ENCODE results near the gene PLXDC2. TPM values are rescaled to one million over a fixed set of nuclear protein-coding genes. Genes with fewer than 3 reads are reported as not detected.

Gene PLXDC2
- total RNA-seq, 2 experiments from 2014 or later: not detected

DNA sequence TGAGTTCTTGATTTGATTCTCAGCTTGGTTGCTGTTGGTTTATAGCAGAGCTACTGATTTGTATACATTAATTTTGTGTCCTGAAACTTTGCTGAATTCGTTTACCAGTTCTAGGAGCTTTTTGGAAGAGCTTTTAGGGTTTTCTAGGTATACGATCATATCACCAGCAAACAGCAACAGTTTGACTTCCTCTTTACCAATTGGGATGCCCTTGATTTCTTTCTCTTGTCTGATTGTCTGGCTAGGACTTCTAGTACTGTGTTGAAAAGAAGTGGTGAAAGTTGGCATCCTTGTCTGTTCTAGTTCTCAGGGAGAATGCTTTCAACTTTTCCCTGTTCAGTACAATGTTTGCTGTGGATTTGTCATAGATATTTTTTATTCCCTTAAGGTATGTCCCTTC lies 86.2 kb downstream of the PLXDC2 start:
- CTCF ChIA-PET: no interaction called here
- POLR2A ChIA-PET: no interaction called here

DNA sequence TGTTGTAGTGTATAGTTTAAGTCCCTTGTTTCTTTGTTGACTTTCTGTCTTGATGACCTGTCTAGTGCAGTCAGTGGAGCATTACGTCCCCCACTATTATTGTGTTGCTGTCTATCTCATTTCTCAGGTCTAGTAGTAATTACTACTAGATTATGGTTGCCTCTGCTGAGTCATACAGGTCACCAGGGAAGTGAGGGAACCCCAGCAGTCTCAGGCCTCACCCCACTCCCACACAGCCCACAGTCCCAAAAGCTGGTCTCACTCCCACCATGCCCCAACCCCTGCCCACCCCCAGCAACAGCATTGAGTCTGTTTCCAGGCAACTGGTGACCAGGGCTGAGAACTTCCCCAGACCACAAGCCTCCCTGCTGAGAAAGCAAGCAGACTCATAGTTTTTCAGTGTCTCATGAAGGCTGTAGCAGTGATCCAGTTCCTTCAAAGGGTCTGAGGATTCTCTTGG lies 88.0 kb downstream of the PLXDC2 start:
- POLR2A ChIA-PET: interaction anchor here (0.7 kb wide), 1 partner anchor 71 kb away, joined by 4 read pairs; no protein-coding TSS in a partner anchor
- CTCF ChIA-PET: no interaction called here

DNA sequence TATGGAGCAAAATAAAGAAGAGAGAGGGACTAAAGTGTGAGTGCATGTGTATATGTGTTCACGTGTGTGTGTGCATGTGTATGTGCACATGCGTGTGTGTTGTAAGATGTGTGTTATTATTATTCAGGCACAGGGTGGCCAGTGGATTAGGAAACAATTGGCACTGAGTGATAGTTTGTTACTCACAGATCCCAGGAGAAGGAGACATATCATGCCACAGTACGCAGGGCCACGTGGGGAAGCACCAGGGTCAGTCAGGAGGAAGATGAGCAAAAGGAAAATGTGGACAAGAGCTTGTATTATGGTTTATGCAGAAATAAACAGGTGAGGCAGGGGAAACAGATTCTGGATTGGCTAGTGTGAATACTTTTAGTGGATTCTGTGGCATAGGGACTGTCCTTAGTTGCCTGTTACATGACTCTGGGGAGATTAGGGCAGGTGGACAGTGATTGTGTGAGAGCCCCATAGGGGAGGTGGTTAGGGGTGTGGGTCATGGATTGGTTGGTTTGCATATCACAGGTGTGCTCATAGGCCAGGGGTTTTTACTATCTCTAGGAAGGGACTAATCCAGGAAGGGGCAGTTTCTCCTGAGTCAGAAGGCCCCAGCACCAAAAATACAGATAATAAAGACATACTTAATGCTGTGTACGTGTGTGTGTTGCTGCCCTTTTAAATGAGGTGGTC lies 90.0 kb downstream of the PLXDC2 start:
- CTCF ChIA-PET: no interaction called here
- POLR2A ChIA-PET: no interaction called here

DNA sequence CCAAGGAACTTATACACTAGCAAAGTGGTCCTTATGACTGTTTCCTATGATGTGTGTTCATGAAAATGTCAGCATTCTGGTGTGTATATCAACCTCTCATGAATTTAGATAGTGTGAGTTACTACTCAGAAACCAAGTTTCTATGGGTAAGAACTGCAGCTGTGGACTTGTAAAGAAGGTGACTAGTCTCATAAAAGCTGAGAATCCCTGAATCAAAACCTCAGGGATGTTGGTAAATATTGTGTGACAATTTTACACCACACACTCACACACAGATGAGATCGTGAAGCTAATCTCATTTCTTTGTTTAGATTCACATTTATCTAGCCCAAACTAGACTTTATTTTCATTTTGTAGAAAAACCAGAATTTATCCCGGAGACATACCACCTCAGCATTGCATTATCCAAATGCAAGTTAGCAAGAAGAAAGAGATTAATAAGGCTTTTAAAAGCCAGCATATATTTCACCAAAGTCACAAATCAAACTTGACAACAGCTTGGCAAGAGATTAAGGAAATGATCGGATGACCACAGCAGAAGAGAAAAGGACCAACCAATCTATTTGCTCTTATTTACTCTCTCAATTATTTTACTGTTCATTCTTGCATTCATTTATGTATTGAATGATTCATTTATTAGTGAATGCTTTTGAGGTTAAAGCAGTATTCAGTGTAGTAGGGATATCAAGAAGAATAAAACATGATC lies 92.9 kb downstream of the PLXDC2 start:
- ChIA-PET CTCF (no interaction called here), POLR2A (no interaction called here)

DNA sequence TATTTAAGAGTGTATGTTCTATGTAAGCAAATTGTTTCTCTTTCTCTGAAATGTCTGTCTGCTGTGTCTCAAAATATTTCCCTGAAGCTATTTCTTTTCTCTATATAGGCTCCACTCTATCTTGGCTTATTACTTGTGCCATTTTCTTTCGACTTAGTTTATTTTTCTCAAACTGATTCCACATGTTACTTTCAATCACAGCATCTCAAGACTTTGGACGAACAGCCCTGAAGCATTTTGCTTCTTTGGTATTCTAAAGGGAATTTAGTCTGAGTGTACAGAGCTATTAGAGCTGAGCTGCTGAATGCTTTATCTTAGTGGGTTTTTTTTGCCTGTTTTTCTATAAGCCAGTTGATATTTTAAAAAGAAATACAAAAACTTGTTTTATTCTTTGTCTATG lies 95.7 kb downstream of the PLXDC2 start:
- CTCF ChIA-PET: no interaction called here
- POLR2A ChIA-PET: no interaction called here

DNA sequence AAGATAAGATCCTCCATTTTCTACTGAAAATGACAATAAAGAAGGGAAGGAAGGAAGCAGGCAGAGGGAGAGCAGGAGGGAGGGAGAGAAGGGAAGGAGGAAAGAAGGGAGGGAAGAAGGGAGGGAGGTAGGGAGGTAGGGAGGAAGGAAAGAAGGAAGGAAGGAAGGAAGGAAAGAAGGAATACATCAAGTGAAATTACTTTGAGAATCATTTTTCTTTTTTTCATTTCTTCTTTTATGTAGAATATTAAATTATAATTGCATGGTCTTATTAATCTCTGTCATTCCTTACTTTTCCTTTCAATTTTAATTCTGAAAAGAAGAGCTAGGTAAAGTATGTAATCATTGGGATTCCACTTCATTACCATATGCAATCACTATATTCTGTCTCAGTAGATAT lies 97.8 kb downstream of the PLXDC2 start:
- ChIA-PET CTCF (no interaction called here), POLR2A (no interaction called here)

DNA sequence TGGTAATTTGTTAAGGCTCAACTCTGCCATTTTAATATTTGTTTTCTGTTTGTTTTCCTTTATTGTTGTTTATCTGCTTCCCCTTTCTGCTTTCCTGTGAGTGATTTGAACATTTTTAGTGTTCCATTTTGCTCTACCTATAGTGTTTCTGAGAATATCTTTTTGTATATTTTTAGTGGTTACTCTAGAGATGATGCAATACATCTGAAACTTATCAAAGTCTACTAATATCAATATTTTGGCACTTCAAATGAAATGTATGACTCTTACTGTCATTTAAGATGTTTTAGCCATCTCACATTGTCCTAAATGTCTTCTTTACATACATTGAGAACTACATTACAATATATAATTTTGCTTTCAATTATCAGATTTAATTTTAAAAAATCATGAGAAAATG lies 98.9 kb downstream of the PLXDC2 start:
- ChIA-PET CTCF (no interaction called here), POLR2A (no interaction called here)

DNA sequence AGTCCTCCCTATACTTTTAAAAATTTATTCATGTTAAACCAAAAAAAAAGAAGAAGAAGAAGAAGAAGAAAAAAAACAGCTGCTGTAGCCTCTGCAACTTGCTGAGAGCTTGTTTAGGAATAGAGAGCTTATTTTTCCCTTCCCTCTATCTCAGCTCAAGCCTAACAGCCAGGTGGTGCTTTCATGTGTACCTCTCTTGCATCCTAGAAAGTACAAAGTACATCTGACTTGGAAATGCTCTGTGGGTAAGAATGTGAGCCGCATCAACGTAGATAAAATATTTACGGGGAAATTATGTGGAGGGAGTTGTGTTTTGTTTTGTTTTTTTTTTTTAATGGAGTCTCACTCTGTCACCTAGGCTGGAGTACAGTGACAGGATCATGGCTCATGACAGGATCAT lies 99.6 kb downstream of the PLXDC2 start:
- ChIA-PET CTCF (no interaction called here), POLR2A (no interaction called here)

DNA sequence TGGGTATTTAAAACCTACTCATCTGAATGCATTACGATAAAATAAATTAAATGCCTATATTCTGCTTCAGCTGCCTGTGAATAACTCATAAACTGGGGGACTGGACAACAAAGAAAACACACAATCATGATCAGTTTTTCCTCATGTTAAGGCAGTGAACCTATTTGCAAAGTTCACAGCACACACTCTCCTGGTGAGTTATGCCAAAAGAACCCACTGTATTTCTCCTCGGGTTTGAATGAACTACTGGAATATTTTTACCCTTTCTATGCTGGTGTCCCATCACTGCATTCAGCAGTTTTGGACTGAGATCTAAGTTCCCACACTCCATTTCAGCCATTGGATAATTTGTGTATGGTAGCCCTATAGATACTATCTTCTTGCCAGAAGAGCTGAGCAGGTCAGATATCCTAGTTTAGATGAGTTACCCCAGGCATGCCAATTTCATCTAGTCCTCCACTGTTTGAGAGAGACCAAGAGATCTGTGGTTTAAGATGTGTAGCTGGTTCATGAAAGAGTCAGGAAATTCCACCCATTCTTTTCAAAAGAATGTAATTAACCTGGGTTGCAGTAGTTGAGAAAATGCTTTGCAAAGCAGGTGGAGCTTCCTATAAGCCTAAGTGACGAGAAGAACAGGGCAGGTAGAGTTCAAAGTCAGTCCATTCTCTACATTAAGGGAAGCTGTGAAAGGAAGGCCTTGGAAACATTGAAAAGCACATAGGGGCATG lies 101.7 kb downstream of the PLXDC2 start:
- ChIA-PET POLR2A (no interaction called here), CTCF (no interaction called here)

DNA sequence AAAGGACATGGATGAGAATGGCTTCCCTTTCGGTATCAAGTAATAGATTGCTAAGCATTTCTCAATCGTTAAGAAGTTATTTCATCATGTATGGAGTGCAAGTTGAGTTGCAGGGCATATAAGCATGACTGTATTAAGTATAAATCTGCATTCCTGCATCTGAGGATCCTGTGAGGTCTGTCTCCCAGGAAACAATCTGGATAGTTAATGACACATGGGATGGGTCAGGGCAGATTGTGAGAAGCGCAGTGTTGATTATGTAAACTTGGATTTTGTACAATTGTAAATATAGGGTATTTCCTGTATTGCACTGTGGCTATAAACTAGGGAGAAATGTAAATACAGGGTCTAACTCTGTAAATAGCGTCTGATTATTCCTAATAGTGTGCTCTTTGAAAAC lies 102.6 kb downstream of the PLXDC2 start:
- ChIA-PET CTCF (no interaction called here), POLR2A (no interaction called here)

DNA sequence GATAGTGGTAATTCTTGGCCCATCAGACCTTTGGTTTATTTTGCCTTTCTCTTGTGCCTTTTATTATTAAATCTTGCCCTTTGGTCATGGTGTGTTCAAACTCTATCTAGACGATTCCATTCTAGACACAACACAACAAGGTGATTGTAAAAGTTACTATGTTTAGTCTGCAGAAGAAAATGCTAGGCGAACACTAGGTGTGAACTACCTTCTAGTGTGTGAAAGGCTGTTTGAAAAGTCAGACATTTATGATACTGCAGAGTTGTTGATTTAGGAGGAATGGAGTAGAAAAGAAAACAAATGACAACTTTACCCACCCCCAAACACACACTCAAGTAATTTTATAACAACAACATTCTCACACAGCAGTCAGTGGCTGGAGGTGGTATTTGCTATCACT lies 103.4 kb downstream of the PLXDC2 start:
- POLR2A ChIA-PET: no interaction called here
- CTCF ChIA-PET: no interaction called here

DNA sequence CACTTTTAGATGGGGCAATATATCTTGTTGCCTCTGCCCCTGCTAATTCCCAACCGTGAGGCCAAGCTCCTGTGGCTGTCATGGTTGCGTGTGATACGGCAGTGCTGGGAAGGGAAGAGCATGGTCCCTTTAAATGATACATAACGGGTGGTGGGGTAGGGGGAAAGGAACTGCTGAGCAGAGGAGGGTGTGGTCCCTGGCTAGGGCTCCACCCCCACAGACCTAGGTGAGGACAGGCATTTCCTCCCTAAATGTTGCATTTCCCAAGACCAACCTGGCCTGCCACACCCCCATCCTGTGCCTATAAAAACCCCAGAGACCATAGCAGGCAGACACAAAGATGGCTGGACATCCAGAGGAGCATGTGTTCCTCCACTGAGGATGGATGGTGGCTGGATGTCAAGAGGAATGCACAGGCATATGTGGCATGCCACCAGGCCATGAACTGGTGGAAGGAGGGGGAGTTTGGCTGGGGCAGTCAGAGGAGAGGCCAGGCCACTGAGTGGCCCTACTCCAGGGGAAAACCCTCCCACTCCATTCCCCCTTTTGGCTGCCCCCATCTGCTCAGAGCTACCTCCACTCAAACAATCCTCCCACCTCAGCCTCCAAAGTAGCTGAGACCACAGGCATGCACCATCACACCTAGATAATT lies 104.0 kb downstream of the PLXDC2 start:
- ChIA-PET CTCF (no interaction called here), POLR2A (no interaction called here)

DNA sequence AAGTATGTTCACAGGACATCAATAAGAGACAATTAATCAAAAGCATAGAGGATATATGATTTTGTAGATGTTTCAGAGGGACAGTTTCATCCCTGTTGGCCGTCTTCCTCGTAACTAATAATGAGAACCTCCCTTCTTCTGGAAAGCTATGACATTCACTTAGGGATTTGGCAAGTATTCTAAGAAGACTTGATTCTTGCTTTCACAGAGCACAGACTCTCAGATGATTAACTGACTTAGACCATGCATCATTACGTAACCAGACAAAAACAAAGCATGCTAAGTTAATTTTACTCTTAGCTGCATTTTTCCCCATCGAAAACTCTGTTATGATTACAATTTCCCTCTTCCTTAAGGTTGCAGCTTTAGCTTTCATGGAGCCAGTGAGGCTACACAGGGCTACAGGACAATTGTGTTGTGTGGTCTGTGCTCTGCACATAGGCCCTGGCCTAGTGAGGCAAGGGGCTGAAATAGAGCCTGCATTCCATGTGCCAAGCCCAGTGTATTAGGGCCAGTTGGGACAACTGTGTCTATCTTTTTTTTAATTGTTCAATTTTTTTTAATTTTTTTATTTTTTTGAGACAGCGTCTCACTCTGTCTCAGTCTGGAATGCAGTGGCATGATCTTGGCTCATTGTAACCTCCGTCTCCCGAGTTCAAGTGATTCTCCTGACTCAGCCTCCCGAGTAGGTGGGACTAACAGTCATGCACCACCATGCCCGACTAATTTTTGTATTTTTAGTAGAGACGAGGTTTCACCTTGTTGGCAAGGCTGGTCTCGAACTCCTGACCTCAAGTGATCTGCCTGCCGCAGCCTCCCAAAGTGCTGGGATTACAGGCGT lies 105.3 kb downstream of the PLXDC2 start:
- CTCF ChIA-PET: no interaction called here
- POLR2A ChIA-PET: no interaction called here

DNA sequence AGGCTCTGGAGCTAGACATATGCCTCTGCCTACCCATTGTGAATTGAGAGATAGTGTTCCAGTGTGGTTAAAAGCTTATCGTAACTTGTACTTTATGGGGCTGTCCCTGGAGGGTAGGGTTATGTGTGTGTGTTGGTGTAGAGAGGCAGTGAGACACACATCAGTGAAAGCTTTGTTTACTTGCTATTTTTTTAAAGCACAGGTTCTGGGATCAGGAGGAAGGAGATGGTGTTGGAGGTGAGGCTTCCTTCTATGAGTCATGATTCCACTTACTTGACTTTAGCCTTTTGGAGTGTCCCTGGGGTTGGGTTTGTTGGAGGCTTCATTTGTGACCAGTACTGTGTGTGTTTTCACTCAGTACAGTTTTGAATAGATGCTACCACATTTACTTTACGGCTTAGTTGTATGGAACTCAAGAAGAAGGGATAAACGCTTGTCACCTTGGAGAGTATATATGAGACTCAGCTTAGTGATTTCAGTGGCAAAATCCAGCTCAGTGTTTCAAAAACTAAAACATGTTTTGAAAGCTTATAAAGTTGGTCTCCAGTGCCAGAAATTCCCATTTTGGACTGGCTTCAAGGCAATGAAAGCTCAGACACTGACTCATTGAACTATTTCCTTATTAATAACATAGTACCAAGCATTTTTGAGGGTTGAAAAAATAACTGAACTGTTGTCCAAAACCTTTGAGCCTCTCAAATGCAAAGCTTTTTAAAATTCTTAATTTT lies 106.2 kb downstream of the PLXDC2 start:
- ChIA-PET CTCF (no interaction called here), POLR2A (no interaction called here)

DNA sequence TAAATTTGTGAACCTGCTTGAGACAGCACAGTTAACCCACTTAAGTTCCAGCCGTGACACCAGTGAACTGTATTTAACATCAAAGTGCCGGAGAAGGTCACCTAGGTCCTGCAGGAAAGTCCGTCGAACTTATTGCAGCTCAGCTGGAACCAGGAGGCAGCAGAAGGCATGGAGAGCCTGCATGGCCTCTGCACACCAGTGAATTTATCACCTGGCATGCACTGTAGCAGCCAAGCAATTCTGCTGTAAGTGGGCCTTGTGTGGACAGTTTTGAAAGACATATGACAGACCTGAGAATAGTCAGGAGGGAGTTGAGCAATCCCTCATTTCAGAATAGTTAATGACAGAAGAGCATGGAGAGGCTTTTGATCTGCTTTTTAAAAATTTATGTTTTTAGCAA lies 108.8 kb downstream of the PLXDC2 start:
- ChIA-PET POLR2A (no interaction called here), CTCF (no interaction called here)

DNA sequence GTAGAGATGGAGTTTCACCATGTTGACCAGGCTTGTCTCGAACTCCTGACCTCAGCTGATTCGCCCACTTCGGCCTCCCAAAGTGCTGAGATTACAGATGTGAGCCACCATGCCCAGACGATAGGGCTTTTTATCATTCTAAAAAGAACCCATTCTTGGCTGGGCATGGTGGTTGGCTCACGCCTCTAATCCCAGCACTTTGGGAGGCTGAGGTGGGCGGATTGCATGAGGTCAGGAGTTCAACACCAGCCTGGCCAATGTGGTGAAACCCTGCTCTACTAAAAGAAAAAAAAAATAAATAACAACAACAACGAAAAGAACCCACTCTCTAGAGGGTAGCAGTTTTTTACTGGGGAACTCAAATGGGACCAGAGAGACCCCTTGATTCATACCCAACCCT lies 112.7 kb downstream of the PLXDC2 start:
- POLR2A ChIA-PET: no interaction called here
- CTCF ChIA-PET: interaction anchor here (0.8 kb wide), 1 partner anchor 30 kb away, joined by 3 read pairs; no protein-coding TSS in a partner anchor

DNA sequence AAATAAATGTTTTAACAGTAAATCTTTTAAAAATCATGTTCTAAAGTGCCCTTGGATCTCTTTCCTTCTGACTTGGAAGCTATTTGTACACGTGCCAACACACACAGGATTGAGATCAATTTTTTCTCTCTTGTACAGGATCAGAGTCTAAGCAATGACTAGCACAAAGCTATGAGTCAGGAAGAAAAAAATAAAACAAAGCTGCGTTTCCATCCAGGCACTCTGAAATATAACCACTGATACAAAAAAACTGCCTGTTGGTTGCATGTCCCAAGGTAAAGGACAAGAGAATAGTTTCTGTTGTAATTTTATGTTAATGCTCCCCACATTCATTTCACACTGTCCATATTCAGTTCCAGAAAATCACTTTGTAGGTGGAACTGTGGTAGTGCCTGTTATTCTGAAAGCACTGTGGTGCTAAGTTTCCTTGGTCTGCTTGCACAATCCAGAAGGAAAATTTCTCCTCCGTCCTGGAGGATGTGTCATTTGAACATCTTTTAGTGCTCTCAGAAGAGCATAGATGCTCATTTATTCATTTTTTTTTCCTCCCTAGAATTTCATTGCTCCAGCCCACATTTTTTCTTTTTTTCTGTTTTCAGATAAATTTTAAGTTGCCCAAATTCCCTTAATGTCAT lies 113.4 kb downstream of the PLXDC2 start:
- ChIA-PET CTCF (no interaction called here), POLR2A (no interaction called here)

DNA sequence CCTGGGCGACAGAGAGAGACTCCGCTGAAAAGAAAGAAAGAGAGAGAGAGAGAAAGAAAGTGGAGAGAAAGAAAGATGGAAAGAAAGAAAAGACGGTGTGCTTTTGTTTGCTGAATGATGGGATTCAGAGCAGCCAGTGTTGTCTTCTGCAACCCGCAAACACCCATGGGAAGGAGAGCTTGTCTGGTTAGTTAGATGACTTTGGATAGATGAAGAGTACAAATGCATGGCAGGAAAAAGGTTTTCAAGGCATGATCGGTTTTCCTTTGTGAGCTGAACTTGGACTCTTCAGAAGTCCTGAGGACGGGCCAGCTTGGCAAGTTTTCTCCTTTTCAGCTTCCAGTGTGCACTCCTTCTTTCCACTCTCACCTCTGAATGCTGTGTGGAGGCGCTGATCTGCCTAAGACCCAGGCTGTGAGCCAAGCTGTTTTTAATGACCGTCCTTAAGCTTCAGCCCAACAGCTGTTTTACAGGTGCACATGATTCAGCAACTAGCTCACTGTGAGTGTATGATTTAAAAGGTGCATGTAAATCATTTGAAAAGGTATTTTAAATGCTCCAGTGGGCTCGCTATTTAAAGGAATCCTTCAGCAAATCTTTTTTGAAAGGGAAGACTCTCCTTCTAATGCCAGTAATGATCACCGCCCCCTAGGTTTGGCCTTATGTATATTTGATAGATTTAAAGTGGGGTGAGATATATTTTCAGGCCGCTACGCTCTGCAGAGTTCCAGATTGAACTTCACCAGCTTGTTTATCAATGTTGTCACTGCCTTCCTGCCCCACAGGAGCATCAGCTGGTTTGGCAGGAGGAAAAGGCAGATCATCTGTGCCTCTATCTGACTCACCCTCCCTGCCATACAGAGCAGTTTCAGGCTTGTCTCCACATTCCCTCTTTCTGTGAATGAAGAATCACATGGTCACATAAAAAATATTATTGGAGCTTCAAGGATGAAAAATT lies 115.0 kb downstream of the PLXDC2 start:
- CTCF ChIA-PET: interaction anchor here (0.6 kb wide), 1 partner anchor 446 kb away, joined by 3 read pairs; no protein-coding TSS in a partner anchor
- POLR2A ChIA-PET: no interaction called here
